WERI-Rb-1 (cell line): ENCODE measurements around the gene LCOR.

ENCODE experiments used
- DNase-seq: peaks from one replicate; pipeline ENCODE4 v3.0.0-alpha.2; 2020
- H3K27ac ChIP-seq: fragments of 250-450 bp; sonication (Bioruptor Pico); 2 replicates; pipeline ENCODE4 v1.5.1; 2020; ENCODE audit warnings: mild to moderate bottlenecking, moderate library complexity
- H3K27me3 ChIP-seq: fragments of 250-450 bp; sonication (Bioruptor Pico); 2 replicates; pipeline ENCODE4 v1.5.1; 2021; ENCODE audit warnings: mild to moderate bottlenecking, low read depth, moderate library complexity; ENCODE audit not compliant: insufficient read depth, severe bottlenecking
- H3K36me3 ChIP-seq: fragments of 250-450 bp; sonication (Bioruptor Pico); 2 replicates; pipeline ENCODE4 v1.5.1; 2020; ENCODE audit warnings: mild to moderate bottlenecking, moderate library complexity
- H3K4me3 ChIP-seq: 2 replicates; pipeline ENCODE4 v1.5.1; 2011; ENCODE audit warnings: low read depth, mild to moderate bottlenecking, control low read depth, low read length
- H3K9me3 ChIP-seq: fragments of 250-450 bp; sonication (Bioruptor Pico); 2 replicates; pipeline ENCODE4 v1.5.1; 2021; ENCODE audit warnings: mild to moderate bottlenecking, moderate library complexity; ENCODE audit not compliant: severe bottlenecking
- TF ChIP-seq, protein P1 (sequence below): IDR thresholded peaks from 2 replicates; pipeline ENCODE4 v1.5.1; 2011; ENCODE audit warnings: low read depth, mild to moderate bottlenecking, control low read depth, inconsistent platforms, low read length

Gene LCOR

DNA sequence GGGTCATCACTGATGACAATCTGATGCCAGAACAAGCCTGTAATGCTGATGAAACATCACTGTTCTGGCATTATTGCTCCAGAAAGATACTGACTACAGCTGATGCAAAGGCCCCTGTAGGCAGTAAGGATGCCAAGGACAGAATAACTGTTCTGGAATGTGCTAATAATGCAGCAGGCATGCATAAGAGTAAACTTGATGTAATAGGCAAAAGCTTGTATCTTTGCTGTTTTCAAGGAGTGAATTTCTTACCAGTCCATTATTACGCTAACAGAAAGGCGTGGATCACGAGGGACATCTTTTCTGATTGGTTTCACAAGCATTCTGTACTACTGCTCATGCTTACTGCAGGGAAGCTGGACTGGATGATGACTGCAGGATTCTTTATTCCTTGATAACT lies 18.7 kb downstream of the LCOR start:
- Histone ChIP-seq H3K27me3 (no peaks in the 10 kb centered on the region), H3K27ac (no peak overlapping the region), H3K4me3 (no peak overlapping the region), H3K36me3 (peaks cover 10% of the 10 kb centered on the region), H3K9me3 (no peaks in the 10 kb centered on the region)
- no peak for DNase-seq
- TF ChIP-seq, protein P1, sequence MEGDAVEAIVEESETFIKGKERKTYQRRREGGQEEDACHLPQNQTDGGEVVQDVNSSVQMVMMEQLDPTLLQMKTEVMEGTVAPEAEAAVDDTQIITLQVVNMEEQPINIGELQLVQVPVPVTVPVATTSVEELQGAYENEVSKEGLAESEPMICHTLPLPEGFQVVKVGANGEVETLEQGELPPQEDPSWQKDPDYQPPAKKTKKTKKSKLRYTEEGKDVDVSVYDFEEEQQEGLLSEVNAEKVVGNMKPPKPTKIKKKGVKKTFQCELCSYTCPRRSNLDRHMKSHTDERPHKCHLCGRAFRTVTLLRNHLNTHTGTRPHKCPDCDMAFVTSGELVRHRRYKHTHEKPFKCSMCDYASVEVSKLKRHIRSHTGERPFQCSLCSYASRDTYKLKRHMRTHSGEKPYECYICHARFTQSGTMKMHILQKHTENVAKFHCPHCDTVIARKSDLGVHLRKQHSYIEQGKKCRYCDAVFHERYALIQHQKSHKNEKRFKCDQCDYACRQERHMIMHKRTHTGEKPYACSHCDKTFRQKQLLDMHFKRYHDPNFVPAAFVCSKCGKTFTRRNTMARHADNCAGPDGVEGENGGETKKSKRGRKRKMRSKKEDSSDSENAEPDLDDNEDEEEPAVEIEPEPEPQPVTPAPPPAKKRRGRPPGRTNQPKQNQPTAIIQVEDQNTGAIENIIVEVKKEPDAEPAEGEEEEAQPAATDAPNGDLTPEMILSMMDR: no peak

DNA sequence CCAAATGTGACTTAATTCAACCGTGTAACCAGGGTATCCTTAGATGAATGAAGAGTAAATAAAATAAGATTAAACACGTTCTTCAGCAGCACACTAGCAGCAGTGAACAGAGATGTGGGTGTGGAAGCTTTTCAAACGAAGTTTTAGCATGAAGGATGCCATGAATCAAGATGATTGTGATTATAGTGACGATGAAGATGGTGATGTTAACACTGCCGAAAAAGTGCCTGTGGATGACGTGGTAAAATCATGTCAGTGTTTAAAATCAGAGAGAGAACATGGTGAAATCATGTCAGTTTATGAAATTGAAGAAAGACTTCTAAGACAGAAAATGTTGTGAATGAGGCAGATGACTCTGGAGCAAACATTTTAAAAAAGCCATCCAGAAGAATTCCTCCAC lies 19.2 kb downstream of the LCOR start:
- TF ChIP-seq, protein P1: no peak
- Histone ChIP-seq H3K9me3 (no peaks in the 10 kb centered on the region), H3K27me3 (no peaks in the 10 kb centered on the region), H3K4me3 (no peak overlapping the region), H3K27ac (no peak overlapping the region), H3K36me3 (peaks cover 10% of the 10 kb centered on the region)
- no peak for DNase-seq

DNA sequence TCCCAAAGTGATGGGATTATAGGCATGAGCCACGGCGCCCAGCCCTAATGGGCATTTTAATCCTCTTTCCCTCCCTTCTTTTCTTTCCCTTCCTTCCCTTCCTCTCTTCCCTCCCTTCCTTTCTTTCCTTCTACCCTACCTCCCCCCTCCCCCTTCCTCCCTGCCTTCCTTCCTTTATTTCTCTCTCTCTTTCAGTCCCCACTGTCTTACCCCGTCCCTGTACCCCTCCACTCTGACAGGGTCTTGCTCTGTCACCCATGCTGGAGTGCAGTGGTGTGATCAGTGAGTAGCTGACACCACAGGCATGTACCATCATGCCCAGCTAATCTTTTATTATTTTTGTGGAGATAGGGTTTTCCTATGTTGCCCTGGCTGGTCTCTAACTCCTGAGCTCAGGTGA lies 24.2 kb downstream of the LCOR start:
- H3K27me3 ChIP-seq: no peaks in the 10 kb centered on the region
- H3K4me3 ChIP-seq: no peak overlapping the region
- peak overlapping the region; percentile 11; the same call in 1 of the 2 replicates for H3K27ac ChIP-seq
- H3K9me3 ChIP-seq: no peaks in the 10 kb centered on the region
- peak; percentile 44 for DNase-seq
- peaks cover 32% of the 10 kb centered on the region for H3K36me3 ChIP-seq
- TF ChIP-seq, protein P1: no peak

DNA sequence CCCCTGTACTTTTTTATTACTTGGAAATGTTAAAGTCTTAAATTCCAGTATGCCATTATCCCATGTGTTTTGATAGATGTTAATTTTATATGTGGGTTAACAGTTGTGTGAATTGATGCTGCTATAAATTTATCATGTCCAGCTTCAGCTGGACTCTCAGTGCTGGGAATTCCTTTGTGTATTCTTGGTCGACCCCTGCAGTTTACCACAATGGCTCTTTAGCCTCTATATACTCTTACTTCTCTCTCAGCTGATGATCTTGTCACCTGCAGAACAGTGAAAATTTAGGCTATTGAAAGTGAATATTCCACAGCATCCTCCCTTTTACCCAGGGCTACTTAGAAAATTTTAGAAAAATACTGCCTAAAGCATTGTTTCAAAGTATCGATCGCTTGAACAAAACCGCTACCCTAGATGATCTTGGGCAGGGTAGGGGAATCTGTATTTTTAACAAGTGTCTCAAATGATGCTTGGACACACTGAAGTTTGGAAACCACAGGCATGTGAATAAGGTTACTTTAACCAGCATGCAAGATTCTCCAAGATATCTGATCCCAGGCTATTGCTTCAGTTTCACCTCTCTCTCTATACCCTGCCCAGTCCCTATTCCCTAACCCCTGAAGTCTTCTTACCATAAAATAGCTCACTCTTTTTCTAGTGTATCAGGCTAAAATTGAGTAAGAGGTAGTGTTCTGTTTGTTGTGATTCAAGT lies 25.4 kb downstream of the LCOR start:
- no peaks in the 10 kb centered on the region for H3K27me3 ChIP-seq
- no peaks in the 10 kb centered on the region for H3K9me3 ChIP-seq
- TF ChIP-seq, protein P1: no peak
- DNase-seq: no peak
- no peak overlapping the region for H3K4me3 ChIP-seq
- peaks cover 36% of the 10 kb centered on the region for H3K36me3 ChIP-seq
- H3K27ac ChIP-seq: no peak overlapping the region

DNA sequence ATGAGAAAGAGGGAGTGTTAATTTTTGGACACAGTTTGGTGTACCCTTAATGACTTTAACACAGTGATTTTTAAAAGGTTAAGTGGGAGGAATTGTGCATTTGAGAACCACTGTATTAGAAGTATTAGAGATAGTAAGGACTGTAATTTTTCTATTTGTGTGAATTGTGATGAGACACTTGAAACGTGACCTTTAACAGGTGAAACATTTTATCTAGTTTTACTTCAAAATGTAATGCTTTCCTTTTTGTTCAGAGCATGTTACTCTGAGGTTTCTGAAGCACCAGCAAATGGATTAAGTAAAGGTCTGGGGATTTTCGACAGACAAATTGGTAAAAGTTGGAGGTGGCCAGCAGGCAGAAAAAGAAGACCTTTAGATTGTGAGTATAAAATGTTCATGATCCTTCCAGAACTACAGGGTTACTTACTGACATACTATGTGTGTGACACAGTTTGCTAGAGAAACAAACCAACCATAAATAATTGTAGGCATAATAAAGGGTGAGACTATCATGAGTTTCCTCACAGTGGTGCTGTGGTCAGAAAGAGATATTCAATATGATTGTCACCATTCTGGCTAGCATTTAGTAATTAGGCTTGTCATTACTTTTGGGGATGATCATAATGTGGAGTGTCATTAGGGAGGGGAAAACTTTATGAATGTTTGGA lies 26.1 kb downstream of the LCOR start:
- DNase-seq: no peak

More for the DNA sequence above, 26.1 kb downstream of the LCOR start:
- H3K9me3 ChIP-seq: no peaks in the 10 kb centered on the region
- no peak overlapping the region for H3K27ac ChIP-seq
- peaks cover 37% of the 10 kb centered on the region for H3K36me3 ChIP-seq
- H3K27me3 ChIP-seq: no peaks in the 10 kb centered on the region
- H3K4me3 ChIP-seq: no peak overlapping the region
- TF ChIP-seq, protein P1: no peak
